AG09309 (cell line): ENCODE measurements around the gene MBP.

Experiments used
- DNase-seq: peaks from one replicate; pipeline ENCODE4 v3.0.0-alpha.2; 2010; ENCODE audit warnings: low read depth
- H3K4me3 ChIP-seq: 2 replicates; pipeline ENCODE4 v1.5.1; 2011; ENCODE audit warnings: mild to moderate bottlenecking, low read depth, low read length, moderate library complexity; ENCODE audit not compliant: control insufficient read depth
- CTCF ChIP-seq: IDR thresholded peaks from 2 replicates; pipeline ENCODE4 v1.5.1; 2011; ENCODE audit warnings: mild to moderate bottlenecking, low read depth, low read length, inconsistent platforms; ENCODE audit not compliant: insufficient read depth, control insufficient read depth; ENCODE audit errors: missing control alignments

Gene MBP

GRCh38 chr18:77119851-77120491 lies 12.6 kb downstream of the MBP start:
- DNase-seq = no peak
- no peak overlapping the region for H3K4me3 ChIP-seq
- no peak for TF ChIP-seq CTCF

GRCh38 chr18:77119101-77119850 lies 13.3 kb downstream of the MBP start:
- no peak for DNase-seq
- no peak overlapping the region for H3K4me3 ChIP-seq
- no peak for TF ChIP-seq CTCF

- no peak overlapping the region for H3K4me3 ChIP-seq
- DNase-seq = no peak
- no peak for TF ChIP-seq CTCF
These were observed 14.1 kb downstream of the MBP start for GRCh38 chr18:77118256-77119090.

GRCh38 chr18:77116201-77117080 lies 16.1 kb downstream of the MBP start:
- H3K4me3 ChIP-seq = no peak overlapping the region
- TF ChIP-seq CTCF = no peak
- no peak for DNase-seq

- no peak for DNase-seq
- TF ChIP-seq CTCF = no peak
- H3K4me3 ChIP-seq = no peak overlapping the region
These were observed 17.2 kb downstream of the MBP start for GRCh38 chr18:77115192-77115953.
